NCI-H1436 (cell line): Measurements from ENCODE around the gene HIC2.
"Not testable (repeated sequence)": the region's sequence is repeated elsewhere in the genome, so short reads cannot be mapped to it uniquely, and the experiment has no call there.

Experiments
- DNase-seq: peaks from one replicate; lab custom pipeline; 2025; lab: John Stamatoyannopoulos, UW

HIC2 gene

GRCh38 chr22:21435998-21436810 is 19.0 kb downstream of the HIC2 start:
- not testable (repeated sequence) for DNase-seq

DNA sequence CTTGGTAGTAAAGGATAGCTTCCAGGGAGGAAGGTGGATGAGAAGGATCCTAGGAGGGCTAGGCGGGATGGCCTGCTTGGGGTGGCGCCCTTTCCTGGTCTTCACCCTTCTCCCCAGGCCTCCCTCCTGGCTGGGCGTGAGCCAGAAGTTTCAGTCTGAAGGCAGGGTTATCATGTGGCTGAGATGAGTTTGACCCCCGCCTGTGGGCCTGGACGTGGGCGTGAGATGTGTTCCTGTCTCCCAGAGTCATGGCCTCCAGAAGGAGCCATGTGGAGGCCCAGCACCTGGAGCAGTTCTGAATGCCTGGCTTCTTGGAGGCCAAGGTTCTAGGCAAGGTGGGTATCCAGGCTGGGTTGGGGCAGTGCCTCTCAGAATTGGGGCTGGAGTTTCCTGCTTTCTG is 20.8 kb downstream of the HIC2 start:
- not testable (repeated sequence) for DNase-seq

DNA sequence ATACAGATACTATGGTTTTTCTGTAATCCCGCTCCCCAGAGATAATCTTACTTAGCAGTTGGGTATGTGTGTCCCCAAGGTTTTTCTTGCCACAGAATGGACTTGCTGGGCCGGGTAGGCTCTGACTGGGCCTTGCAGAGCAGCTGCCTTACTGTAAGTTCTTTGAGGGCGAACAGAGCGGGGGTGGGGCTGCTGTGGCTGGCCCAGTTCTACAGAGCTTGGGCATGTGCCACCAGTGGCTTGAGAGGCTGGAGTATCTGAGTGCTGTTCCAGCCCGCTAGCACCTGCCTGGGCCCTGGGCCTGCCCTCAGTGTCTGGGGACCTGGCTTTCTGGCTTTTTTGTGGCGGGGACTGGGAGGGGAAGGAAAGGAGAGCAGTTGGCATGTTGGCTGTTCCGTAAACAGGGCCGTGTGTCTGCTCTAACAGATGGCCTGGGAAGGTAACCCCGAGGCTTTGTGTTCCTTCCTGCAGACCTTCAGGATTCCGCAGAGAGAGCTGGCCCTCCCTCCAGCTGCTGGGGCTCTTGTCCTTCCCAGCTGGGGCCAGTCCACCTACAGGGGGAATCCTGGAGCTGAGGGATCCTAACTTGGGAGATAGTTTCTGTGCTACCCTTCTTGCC is 23.0 kb downstream of the HIC2 start:
- not testable (repeated sequence) for DNase-seq

DNA sequence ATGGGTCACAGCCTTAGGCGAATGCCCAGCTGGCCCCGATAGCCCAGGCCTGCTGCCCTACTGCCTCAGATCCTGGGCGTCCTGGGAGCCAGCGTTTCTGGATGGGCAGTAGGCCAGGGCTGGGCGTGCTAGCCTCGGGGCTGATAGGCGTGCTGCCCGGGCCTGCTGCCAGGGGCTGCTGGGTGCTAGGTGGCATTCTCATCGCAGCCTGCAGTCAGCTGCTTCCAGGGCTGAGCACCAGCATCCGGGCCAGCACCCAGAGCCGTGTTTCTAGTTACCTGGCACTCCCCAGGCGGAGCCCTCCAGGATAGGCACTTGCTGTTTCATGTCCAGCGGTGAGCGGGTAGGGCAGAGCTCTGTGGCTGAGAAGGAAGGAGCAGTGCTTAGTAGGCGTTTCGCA is 23.5 kb downstream of the HIC2 start:
- DNase-seq, result not testable (repeated sequence)

GRCh38 chr22:21441170-21441569 is 24.0 kb downstream of the HIC2 start:
- DNase-seq, result not testable (repeated sequence)

- not testable (repeated sequence) for DNase-seq
Observed at GRCh38 chr22:21442123-21442522, 25.0 kb downstream of the HIC2 start.

GRCh38 chr22:21442646-21443045 is 25.5 kb downstream of the HIC2 start:
- not testable (repeated sequence) for DNase-seq

- no peak for DNase-seq
Observed at GRCh38 chr22:21443057-21443734, 26.0 kb downstream of the HIC2 start.

DNA sequence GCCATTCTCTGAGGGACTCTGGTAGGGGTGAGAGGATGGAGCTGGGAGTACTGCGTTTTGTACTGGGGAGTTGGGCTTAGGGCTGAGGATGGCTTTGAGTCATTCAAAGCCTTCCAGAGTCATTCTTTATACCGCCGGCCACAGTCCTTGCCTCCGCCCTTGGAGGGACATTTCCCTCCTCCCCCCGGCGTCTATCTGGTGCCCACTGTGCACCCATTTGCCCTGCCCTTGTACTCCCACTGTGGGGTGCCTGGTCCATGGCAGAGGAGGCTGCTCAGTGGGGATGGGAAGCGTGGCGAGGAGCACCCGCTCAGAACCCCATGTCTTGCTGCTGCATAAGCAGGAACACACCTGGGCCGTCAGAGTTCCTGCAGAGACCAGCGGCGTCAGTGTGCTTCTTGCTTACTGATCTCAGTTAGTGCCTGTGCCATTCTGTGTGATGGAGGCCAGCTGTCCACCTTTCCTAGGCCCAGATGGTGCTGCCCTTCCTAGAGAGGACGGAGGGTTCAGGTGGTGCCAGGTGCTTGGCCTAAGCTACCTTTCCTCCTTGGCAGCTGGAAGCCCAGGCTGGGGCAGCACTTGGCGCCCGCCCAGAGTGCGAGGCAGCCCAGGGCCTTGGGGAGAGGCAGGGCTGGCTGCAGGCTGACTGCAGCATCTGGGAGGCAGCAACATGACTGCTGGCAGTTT is 26.7 kb downstream of the HIC2 start:
- DNase-seq, result no peak

DNA sequence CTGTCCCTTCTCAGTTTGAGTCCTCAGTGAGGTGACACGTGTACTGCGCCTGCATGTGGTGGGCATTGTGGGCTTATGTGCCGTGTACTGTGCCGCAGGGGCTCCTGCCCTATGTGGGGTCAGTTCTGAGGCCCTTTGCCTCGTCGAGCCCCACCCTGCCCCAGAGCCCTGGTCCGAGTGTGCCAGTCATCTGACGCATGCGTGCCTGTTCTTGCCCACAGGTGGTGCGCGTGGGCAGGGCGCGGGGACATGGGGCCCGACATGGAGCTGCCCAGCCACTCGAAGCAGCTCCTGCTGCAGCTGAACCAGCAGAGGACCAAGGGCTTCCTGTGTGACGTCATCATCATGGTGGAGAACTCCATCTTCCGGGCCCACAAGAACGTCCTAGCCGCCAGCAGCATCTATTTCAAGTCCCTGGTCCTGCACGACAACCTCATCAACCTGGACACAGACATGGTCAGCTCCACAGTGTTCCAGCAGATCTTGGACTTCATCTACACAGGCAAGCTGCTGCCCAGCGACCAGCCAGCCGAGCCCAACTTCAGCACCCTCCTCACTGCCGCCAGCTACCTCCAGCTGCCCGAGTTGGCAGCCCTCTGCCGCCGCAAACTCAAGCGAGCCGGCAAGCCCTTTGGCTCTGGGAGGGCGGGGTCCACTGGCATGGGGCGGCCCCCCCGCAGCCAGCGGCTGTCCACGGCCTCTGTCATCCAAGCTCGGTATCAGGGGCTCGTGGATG is 27.7 kb downstream of the HIC2 start:
- DNase-seq, result no peak

DNA sequence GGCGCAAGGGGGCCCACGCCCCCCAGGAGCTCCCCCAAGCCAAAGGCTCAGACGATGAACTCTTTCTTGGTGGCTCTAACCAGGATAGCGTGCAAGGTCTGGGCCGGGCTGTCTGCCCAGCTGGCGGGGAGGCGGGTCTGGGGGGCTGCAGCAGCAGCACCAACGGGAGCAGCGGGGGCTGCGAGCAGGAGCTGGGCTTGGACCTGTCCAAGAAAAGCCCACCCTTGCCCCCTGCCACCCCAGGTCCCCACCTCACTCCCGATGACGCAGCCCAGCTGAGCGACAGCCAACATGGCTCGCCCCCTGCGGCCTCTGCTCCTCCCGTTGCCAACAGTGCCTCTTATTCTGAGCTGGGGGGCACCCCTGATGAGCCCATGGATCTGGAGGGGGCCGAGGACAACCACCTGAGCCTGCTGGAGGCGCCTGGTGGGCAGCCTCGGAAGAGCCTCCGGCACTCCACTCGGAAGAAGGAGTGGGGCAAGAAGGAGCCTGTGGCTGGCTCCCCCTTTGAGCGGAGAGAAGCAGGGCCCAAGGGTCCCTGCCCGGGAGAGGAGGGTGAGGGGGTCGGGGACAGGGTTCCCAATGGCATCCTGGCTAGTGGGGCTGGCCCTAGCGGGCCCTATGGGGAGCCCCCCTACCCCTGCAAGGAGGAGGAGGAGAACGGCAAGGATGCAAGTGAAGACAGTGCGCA is 28.4 kb downstream of the HIC2 start:
- no peak for DNase-seq

DNA sequence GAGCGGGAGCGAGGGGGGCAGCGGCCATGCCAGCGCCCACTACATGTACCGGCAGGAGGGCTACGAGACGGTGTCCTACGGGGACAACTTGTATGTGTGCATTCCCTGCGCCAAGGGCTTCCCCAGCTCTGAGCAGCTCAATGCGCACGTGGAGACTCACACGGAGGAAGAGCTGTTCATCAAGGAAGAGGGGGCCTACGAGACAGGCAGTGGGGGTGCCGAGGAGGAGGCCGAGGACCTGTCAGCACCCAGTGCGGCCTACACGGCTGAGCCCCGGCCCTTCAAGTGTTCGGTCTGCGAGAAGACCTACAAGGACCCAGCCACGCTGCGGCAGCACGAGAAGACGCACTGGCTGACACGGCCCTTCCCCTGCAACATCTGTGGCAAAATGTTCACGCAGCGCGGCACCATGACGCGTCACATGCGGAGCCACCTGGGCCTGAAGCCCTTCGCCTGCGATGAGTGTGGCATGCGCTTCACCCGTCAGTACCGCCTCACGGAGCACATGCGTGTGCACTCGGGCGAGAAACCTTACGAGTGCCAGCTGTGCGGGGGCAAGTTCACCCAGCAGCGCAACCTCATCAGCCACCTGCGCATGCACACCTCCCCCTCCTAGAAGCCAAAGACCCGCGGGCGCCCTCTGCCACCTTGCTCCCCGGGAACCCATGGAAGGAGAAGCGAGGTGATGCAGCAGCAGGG is 29.1 kb downstream of the HIC2 start:
- DNase-seq, result no peak

DNA sequence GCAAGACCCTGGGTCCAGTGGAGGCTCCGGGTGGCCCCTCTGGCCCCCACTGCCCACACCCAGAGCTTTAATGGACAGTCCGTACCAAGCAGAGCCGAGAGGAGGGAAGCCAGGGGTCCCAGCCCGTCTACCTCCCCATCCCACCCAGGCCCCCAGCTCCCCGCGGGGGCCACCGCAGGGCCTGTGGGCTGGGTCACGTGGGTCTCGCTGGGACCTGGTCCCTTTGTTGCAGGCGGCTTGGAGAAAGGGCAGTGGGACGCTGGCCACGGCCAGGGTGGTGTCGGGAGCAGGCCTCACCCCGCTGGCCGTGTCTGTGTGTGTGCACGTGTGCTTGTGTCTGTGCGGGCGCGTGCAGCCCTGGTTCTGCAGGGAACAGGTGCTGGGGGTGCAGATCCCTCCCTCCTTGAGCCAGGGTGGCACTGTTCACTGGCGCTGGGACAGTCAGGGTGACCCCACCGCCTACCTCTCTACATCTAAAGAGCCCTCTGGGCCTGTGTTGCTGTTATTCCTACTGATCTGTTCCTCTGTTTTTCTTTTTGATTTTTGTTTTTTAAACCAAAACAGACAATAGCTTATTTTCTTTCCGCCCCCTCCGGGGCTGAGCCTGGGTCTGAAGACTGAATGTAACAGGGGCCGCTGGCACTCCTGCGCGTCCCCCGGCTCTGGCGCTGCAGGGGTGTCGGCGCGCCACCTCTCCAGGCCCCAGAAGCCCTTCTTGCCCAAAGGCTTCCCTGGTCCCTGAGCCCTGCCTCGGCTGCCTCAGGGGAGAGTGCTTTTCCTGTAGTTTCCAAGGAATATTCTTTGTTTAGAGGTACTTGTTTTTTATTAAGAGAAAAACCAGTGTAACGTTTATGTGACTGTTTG is 29.9 kb downstream of the HIC2 start:
- DNase-seq, result no peak

GRCh38 chr22:21447694-21448402 is 30.7 kb downstream of the HIC2 start:
- DNase-seq, result no peak

- DNase-seq, result no peak
Observed at GRCh38 chr22:21448627-21449416, 31.7 kb downstream of the HIC2 start.

DNA sequence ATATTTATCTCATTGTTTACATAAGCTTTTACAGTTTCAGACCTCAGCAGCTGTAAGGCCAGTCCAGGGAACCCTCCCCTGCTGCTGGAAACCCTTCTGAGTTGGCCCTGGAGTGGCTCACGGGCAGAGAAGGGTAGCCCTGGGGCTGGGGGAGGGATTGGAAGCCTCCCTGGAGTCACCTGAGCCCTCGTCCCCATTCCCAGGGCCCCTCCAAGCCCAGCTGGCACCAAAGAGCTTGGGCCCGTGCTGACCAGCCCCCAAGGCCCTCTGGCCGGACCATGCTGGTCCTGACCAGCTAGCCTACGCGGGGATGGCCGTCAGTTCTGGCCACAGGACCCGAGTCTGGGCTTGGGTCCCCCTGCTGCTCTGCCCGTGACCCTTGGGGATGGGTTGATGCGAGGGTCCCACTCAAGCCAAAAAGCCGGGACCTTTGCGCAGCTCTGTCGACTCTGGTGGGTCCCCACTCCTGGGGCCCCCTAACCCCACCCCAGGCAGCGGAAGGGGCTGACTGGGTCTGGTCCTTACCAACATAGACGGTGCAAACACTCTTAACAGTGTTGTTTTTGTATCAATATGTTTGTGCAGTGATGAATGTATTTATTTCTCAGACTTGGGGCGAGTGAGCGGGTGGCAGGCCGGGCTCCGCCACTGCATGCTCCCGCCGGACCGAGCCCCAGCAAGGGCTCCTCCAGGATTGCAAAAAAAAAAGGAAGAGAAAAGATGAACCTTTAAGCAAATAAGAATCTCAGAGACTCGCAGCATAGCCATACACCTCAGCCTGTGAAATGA is 32.6 kb downstream of the HIC2 start:
- no peak for DNase-seq

DNA sequence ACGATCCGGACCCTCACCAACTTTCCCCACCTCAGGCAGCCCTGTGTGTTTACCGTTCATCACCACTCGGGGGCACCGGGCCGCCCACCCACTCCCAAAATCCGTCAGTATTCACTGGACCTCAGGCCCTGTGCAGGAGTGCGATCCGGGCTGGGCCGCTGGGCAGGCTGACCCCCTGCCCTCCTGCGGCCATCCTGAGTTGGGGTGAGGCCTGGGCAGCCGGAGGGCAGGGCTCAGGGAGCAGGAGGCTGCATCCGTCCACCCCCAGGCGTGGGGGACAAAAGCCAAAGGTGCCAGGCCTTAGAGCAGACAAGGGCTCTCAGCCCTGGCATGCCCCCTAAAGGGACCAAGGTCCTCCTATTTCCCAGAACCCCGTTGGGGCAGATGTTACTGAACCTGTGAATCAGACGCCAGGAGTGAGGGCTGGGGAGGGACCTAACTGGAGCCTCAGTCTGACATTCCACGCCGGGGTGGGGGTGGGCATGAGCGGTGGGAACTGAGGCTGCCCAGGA is 33.2 kb downstream of the HIC2 start:
- no peak for DNase-seq
